Measurements from ENCODE around the gene PSME4. TPM values are rescaled to one million over a fixed set of nuclear protein-coding genes. Genes with fewer than 3 reads are reported as not detected.
"Not testable (repeated sequence)": the region's sequence is repeated elsewhere in the genome, so short reads cannot be mapped to it uniquely, and the experiment has no call there.

The PSME4 gene
- total RNA-seq, 1 experiment from 2014 or later = 63.2 TPM

DNA sequence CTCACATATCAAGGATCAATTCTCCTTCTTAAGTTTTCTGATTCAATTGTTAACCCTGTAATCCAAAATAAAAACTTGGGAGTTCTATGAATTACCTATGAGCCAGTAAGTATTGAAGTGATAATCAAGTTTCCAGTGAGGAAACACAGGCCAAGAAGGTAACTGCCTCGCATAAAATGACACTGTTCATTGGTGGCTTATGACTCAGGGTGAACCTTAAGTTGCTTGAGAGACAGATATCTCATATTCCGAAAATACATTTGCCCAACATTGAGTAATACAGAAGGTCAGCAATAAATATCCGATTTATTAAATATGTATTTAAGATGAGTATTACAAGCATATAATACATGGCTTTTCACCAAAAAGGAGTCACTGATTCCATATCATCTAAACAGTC, 31.9 kb downstream of the PSME4 start:
- ChIA-PET CTCF (no interaction called here), POLR2A (interaction anchor here (0.6 kb wide), 1 partner anchor 10 kb away, joined by 3 read pairs; no protein-coding TSS in a partner anchor)
- Histone ChIP-seq H3K4me3 (ENCODE audit: low read depth in 2 of 2, low read length in 2 of 2) (no peak overlapping the region), H3K27ac (ENCODE audit: low read length) (no peak overlapping the region), H3K4me1 (ENCODE audit: control insufficient read depth, insufficient read depth, low read length) (no peaks in the 10 kb centered on the region), H3K27me3 (ENCODE audit: control insufficient read depth, insufficient read depth, low read length) (no peaks in the 10 kb centered on the region), H3K9me3 (ENCODE audit: control insufficient read depth, insufficient read depth, low read depth, low read length) (no peaks in the 10 kb centered on the region), H3K36me3 (ENCODE audit: control insufficient read depth, insufficient read depth, low read length) (peaks cover 24% of the 10 kb centered on the region)
- BruUV-seq (replicated peaks) = no TSS peak
- intact Hi-C loops (cut with micrococcal nuclease; ENCODE audit: unreplicated experiment) = no loop called here
- ATAC-seq (no peak), DNase-seq (ENCODE audit: low read depth, low spot score) (no peak)
- TF ChIP-seq, protein P1, sequence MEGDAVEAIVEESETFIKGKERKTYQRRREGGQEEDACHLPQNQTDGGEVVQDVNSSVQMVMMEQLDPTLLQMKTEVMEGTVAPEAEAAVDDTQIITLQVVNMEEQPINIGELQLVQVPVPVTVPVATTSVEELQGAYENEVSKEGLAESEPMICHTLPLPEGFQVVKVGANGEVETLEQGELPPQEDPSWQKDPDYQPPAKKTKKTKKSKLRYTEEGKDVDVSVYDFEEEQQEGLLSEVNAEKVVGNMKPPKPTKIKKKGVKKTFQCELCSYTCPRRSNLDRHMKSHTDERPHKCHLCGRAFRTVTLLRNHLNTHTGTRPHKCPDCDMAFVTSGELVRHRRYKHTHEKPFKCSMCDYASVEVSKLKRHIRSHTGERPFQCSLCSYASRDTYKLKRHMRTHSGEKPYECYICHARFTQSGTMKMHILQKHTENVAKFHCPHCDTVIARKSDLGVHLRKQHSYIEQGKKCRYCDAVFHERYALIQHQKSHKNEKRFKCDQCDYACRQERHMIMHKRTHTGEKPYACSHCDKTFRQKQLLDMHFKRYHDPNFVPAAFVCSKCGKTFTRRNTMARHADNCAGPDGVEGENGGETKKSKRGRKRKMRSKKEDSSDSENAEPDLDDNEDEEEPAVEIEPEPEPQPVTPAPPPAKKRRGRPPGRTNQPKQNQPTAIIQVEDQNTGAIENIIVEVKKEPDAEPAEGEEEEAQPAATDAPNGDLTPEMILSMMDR (IDR thresholded peaks at IDR 0.05) = no peak
- no peak for TF ChIP-seq SIN3A (IDR thresholded peaks at IDR 0.05; ENCODE audit: borderline replicate concordance, insufficient read depth, low read depth, low read length)
- no peak for TF ChIP-seq POLR2AphosphoS5 (IDR thresholded peaks at IDR 0.05; ENCODE audit: low read depth, low read length)
- no peak for TF ChIP-seq TCF7L2 (IDR thresholded peaks at IDR 0.05; ENCODE audit: low read depth, low read length)
- no peak for TF ChIP-seq REST (IDR thresholded peaks at IDR 0.05; ENCODE audit: insufficient read depth in 1 of 2, low read depth in 2 of 2, low read length in 1 of 2)
- in situ Hi-C loops (cut with HindIII; ENCODE audit: low pct_unique_long_range_greater_than_20kb, low sequenced_read_pairs) = no loop called here

DNA sequence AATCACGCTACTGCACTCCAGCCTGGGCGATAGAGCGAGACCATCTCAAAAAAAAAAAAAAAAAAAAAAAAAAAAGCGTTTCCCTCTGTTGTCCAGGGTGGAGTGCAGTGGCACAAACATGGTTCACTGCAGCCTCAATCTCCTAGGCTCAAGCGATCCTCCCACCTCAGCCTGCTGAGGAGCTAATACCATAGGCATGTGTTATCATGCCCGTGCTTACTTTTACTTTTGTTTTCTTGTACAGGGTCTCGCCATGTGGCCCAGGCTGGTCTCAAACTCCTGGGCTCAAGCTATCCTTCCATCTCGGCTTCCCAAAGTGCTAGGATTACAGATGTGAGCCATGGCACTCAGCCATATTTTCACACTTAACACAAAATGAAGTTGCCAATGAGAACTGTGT, 37.5 kb downstream of the PSME4 start:
- DNase-seq (ENCODE audit: low read depth, low spot score) (no peak), ATAC-seq (no peak)
- no TSS peak for BruUV-seq (replicated peaks)
- Histone ChIP-seq H3K27me3 (ENCODE audit: control insufficient read depth, insufficient read depth, low read length) (no peaks in the 10 kb centered on the region), H3K4me1 (ENCODE audit: control insufficient read depth, insufficient read depth, low read length) (no peaks in the 10 kb centered on the region), H3K36me3 (ENCODE audit: control insufficient read depth, insufficient read depth, low read length) (peaks cover 27% of the 10 kb centered on the region), H3K27ac (ENCODE audit: low read length) (no peak overlapping the region), H3K4me3 (ENCODE audit: low read depth in 2 of 2, low read length in 2 of 2) (no peak overlapping the region), H3K9me3 (ENCODE audit: control insufficient read depth, insufficient read depth, low read depth, low read length) (no peaks in the 10 kb centered on the region)
- in situ Hi-C loops (cut with HindIII; ENCODE audit: low pct_unique_long_range_greater_than_20kb, low sequenced_read_pairs) (no loop called here), intact Hi-C loops (cut with micrococcal nuclease; ENCODE audit: unreplicated experiment) (no loop called here)
- TF ChIP-seq TCF7L2 (IDR thresholded peaks at IDR 0.05; ENCODE audit: low read depth, low read length) = no peak
- no peak for TF ChIP-seq POLR2AphosphoS5 (IDR thresholded peaks at IDR 0.05; ENCODE audit: low read depth, low read length)
- TF ChIP-seq SIN3A (IDR thresholded peaks at IDR 0.05; ENCODE audit: borderline replicate concordance, insufficient read depth, low read depth, low read length) = no peak
- TF ChIP-seq, protein P1 (IDR thresholded peaks at IDR 0.05) = no peak
- TF ChIP-seq REST (IDR thresholded peaks at IDR 0.05; ENCODE audit: insufficient read depth in 1 of 2, low read depth in 2 of 2, low read length in 1 of 2) = no peak
- ChIA-PET POLR2A (interaction anchor here (0.6 kb wide), 1 partner anchor 587 kb away, joined by 12 read pairs; no protein-coding TSS in a partner anchor), CTCF (interaction anchor here (0.5 to 0.7 kb wide), 2 partner anchors 62 to 1219 kb away, joined by 3 to 7 read pairs; no protein-coding TSS in a partner anchor)

- POLR2A ChIA-PET; H3K4me1 ChIP-seq (ENCODE audit: control insufficient read depth, insufficient read depth, low read length); H3K9me3 ChIP-seq (ENCODE audit: control insufficient read depth, insufficient read depth, low read depth, low read length); in situ Hi-C loops (cut with HindIII; ENCODE audit: low pct_unique_long_range_greater_than_20kb, low sequenced_read_pairs); H3K4me3 ChIP-seq (ENCODE audit: low read depth in 2 of 2, low read length in 2 of 2); CTCF ChIA-PET; H3K27ac ChIP-seq (ENCODE audit: low read length); intact Hi-C loops (cut with micrococcal nuclease; ENCODE audit: unreplicated experiment); ATAC-seq; DNase-seq (ENCODE audit: low read depth, low spot score); BruUV-seq (replicated peaks); H3K27me3 ChIP-seq (ENCODE audit: control insufficient read depth, insufficient read depth, low read length): not testable (repeated sequence)
- H3K36me3 ChIP-seq (ENCODE audit: control insufficient read depth, insufficient read depth, low read length) = peaks cover 28% of the 10 kb centered on the region
These were observed 44.5 kb downstream of the PSME4 start for GRCh38 chr2:53926321-53926720.
